BLaER1 treated with 17β-estradiol and CSF1 and Interleukin-3, amounts not matched to agents 10 nM and 100 nM (cell line): ENCODE data around the gene DICER1.
A peak's percentile ranks its signal among the peaks of the same experiment; 100 is the strongest.

Experiments
- H3K27ac ChIP-seq, 11 experiments: shearing (Covaris generic); formaldehyde crosslinking; 2 replicates each; pipeline ENCODE4 v1.8.1; 2022
- H3K27me3 ChIP-seq, 11 experiments: shearing (Covaris generic); formaldehyde crosslinking; 2 replicates each; pipeline ENCODE4 v1.8.1; 2022
- H3K36me3 ChIP-seq, 11 experiments: shearing (Covaris generic); formaldehyde crosslinking; 2 replicates each; pipeline ENCODE4 v1.8.1; 2022
- H3K4me1 ChIP-seq, 10 experiments: shearing (Covaris generic); formaldehyde crosslinking; 2 replicates each; pipeline ENCODE4 v1.8.1; 2022
- H3K4me2 ChIP-seq, 11 experiments: shearing (Covaris generic); formaldehyde crosslinking; 2 replicates each; pipeline ENCODE4 v1.8.1; 2022
- H3K4me3 ChIP-seq, 10 experiments: shearing (Covaris generic); formaldehyde crosslinking; 2 replicates each; pipeline ENCODE4 v1.8.1; 2022
- H3K9ac ChIP-seq, 11 experiments: shearing (Covaris generic); formaldehyde crosslinking; 2 replicates each; pipeline ENCODE4 v1.8.1; 2022
- H3K9me3 ChIP-seq, 11 experiments: shearing (Covaris generic); formaldehyde crosslinking; replicated peaks in 1 of 11; 2 replicates each; pipeline ENCODE4 v1.8.1; 2022
- H4K20me1 ChIP-seq, 11 experiments: shearing (Covaris generic); formaldehyde crosslinking; 2 replicates each; pipeline ENCODE4 v1.8.1; 2022
- Cebpa-rat ChIP-seq, 11 experiments: shearing (Covaris generic); IDR thresholded peaks; 2 replicates each; pipeline ENCODE4 v1.8.1; 2022

DICER1 gene

GRCh38 chr14:95150910-95151309 lies 6.4 kb downstream of the DICER1 start:
- peak overlapping the region; percentile 54 to 97 (median 82) for H3K4me2 ChIP-seq
- H3K9me3 ChIP-seq = peaks cover 6 to 23% (median 13%) of the 10 kb centered on the region in 11 experiments
- peak overlapping the region in 1 of 11 experiments; percentile 14; a peak in 3 of 22 replicates for H3K9ac ChIP-seq
- peaks cover 7 to 29% (median 14%) of the 10 kb centered on the region in 11 experiments; a peak in 18 of 22 replicates for H3K36me3 ChIP-seq
- peaks cover 77 to 100% (median 95%) of the 10 kb centered on the region in 10 experiments for H3K4me1 ChIP-seq
- TF ChIP-seq Cebpa-rat (IDR thresholded peaks at IDR 0.05) = no peak
- no peaks in the 10 kb centered on the region for H3K27me3 ChIP-seq
- H3K4me3 ChIP-seq = no peak overlapping the region
- H4K20me1 ChIP-seq = peaks cover 0 to 76% (median 55%) of the 10 kb centered on the region in 11 experiments; a peak in 13 of 22 replicates
- peak overlapping the region in 7 of 11 experiments; percentile 1 to 54 (median 24); a peak in 12 of 22 replicates for H3K27ac ChIP-seq

- no peak for TF ChIP-seq Cebpa-rat (IDR thresholded peaks at IDR 0.05)
- Histone ChIP-seq H3K27ac (peak overlapping the region in 3 of 11 experiments; percentile 1 to 28 (median 8); a peak in 2 of 22 replicates), H3K4me1 (peaks cover 68 to 95% (median 86%) of the 10 kb centered on the region in 10 experiments), H3K9ac (peak overlapping the region in 3 of 11 experiments; percentile 4 to 32 (median 20); a peak in 2 of 22 replicates), H3K36me3 (peaks cover 9 to 37% (median 21%) of the 10 kb centered on the region in 11 experiments; a peak in 18 of 22 replicates), H3K4me2 (peak overlapping the region; percentile 79 to 97 (median 87); a peak in 21 of 22 replicates), H4K20me1 (peaks cover 0 to 62% (median 45%) of the 10 kb centered on the region in 11 experiments; a peak in 13 of 22 replicates), H3K27me3 (no peaks in the 10 kb centered on the region), H3K9me3 (peaks cover 17 to 35% (median 24%) of the 10 kb centered on the region in 11 experiments), H3K4me3 (no peak overlapping the region)
Measured at GRCh38 chr14:95149441-95149840, 7.9 kb downstream of the DICER1 start.

GRCh38 chr14:95147597-95147996 lies 9.7 kb downstream of the DICER1 start:
- Histone ChIP-seq H3K4me2 (peak overlapping the region; percentile 68 to 96 (median 81)), H3K9me3 (peaks cover 17 to 35% (median 24%) of the 10 kb centered on the region in 11 experiments), H3K4me1 (peaks cover 73 to 93% (median 90%) of the 10 kb centered on the region in 10 experiments), H3K9ac (peak overlapping the region in 4 of 11 experiments; percentile 1 to 50 (median 22); a peak in 4 of 22 replicates), H4K20me1 (peaks cover 0 to 54% (median 36%) of the 10 kb centered on the region in 11 experiments; a peak in 13 of 22 replicates), H3K36me3 (peaks cover 9 to 37% (median 17%) of the 10 kb centered on the region in 11 experiments; a peak in 18 of 22 replicates), H3K27me3 (no peaks in the 10 kb centered on the region), H3K27ac (peak overlapping the region; percentile 25 to 71 (median 53); a peak in 17 of 22 replicates), H3K4me3 (peak overlapping the region in 8 of 10 experiments; percentile 6 to 43 (median 26); a peak in 5 of 20 replicates)
- TF ChIP-seq Cebpa-rat (IDR thresholded peaks at IDR 0.05) = no peak

GRCh38 chr14:95146079-95146771 lies 11.1 kb downstream of the DICER1 start:
- peaks cover 72 to 93% (median 90%) of the 10 kb centered on the region in 10 experiments for H3K4me1 ChIP-seq
- H3K9ac ChIP-seq = peak overlapping the region in 2 of 11 experiments; percentile 31 to 57; a peak in 4 of 22 replicates
- H3K36me3 ChIP-seq = peaks cover 9 to 37% (median 17%) of the 10 kb centered on the region in 11 experiments; a peak in 18 of 22 replicates
- H3K9me3 ChIP-seq = peaks cover 17 to 35% (median 24%) of the 10 kb centered on the region in 11 experiments
- peak overlapping the region; percentile 60 to 96 (median 81) for H3K4me2 ChIP-seq
- H3K27me3 ChIP-seq = no peaks in the 10 kb centered on the region
- H3K4me3 ChIP-seq = peak overlapping the region in 9 of 10 experiments; percentile 6 to 41 (median 11); a peak in 9 of 20 replicates
- H3K27ac ChIP-seq = peak overlapping the region in 10 of 11 experiments; percentile 7 to 71 (median 46); a peak in 17 of 22 replicates
- no peak for TF ChIP-seq Cebpa-rat (IDR thresholded peaks at IDR 0.05)
- peaks cover 0 to 42% (median 22%) of the 10 kb centered on the region in 11 experiments; a peak in 12 of 22 replicates for H4K20me1 ChIP-seq

GRCh38 chr14:95144849-95145248 lies 12.5 kb downstream of the DICER1 start:
- H3K4me3 ChIP-seq = peak overlapping the region in 1 of 10 experiments; percentile 40; a peak in 1 of 20 replicates
- peak overlapping the region in 5 of 11 experiments; percentile 57 to 71 (median 65); a peak in 5 of 22 replicates for H3K9ac ChIP-seq
- H3K9me3 ChIP-seq = peaks cover 17 to 35% (median 24%) of the 10 kb centered on the region in 11 experiments
- H3K27me3 ChIP-seq = no peaks in the 10 kb centered on the region
- peaks cover 0 to 28% (median 11%) of the 10 kb centered on the region in 11 experiments; a peak in 11 of 22 replicates for H4K20me1 ChIP-seq
- TF ChIP-seq Cebpa-rat (IDR thresholded peaks at IDR 0.05) = no peak
- H3K4me1 ChIP-seq = peaks cover 72 to 93% (median 90%) of the 10 kb centered on the region in 10 experiments
- H3K36me3 ChIP-seq = peaks cover 9 to 31% (median 18%) of the 10 kb centered on the region in 11 experiments; a peak in 18 of 22 replicates
- peak overlapping the region in 10 of 11 experiments; percentile 36 to 92 (median 80); a peak in 19 of 22 replicates for H3K27ac ChIP-seq
- H3K4me2 ChIP-seq = peak overlapping the region in 10 of 11 experiments; percentile 66 to 95 (median 80); a peak in 15 of 22 replicates

GRCh38 chr14:95143808-95144620 lies 13.3 kb downstream of the DICER1 start:
- Histone ChIP-seq H3K4me2 (peak overlapping the region; percentile 60 to 95 (median 80)), H3K4me1 (peaks cover 74 to 93% (median 90%) of the 10 kb centered on the region in 10 experiments), H3K4me3 (peak overlapping the region in 6 of 10 experiments; percentile 12 to 42 (median 30); a peak in 10 of 20 replicates)

GRCh38 chr14:95142208-95142607 lies 15.1 kb downstream of the DICER1 start:
- H3K27me3 ChIP-seq = no peaks in the 10 kb centered on the region
- peaks cover 20 to 35% (median 26%) of the 10 kb centered on the region in 11 experiments for H3K9me3 ChIP-seq
- peaks cover 12 to 38% (median 26%) of the 10 kb centered on the region in 11 experiments; a peak in 19 of 22 replicates for H3K36me3 ChIP-seq
- H3K9ac ChIP-seq = peak overlapping the region in 2 of 11 experiments; percentile 3 to 75; a peak in 3 of 22 replicates
- H3K4me3 ChIP-seq = no peak overlapping the region
- H3K27ac ChIP-seq = peak overlapping the region; percentile 75 to 92 (median 81); a peak in 21 of 22 replicates
- H3K4me2 ChIP-seq = peak overlapping the region; percentile 37 to 95 (median 81); a peak in 20 of 22 replicates
- peaks cover 59 to 83% (median 74%) of the 10 kb centered on the region in 10 experiments for H3K4me1 ChIP-seq
- peaks cover 0 to 11% (median 2%) of the 10 kb centered on the region in 11 experiments; a peak in 4 of 22 replicates for H4K20me1 ChIP-seq
- no peak for TF ChIP-seq Cebpa-rat (IDR thresholded peaks at IDR 0.05)

More at GRCh38 chr14:95143808-95144620, 13.3 kb downstream of the DICER1 start:
- no peaks in the 10 kb centered on the region for H3K27me3 ChIP-seq
- H3K9me3 ChIP-seq = peaks cover 17 to 35% (median 24%) of the 10 kb centered on the region in 11 experiments
- H3K9ac ChIP-seq = peak overlapping the region; percentile 34 to 71 (median 57); a peak in 17 of 22 replicates
- peaks cover 11 to 38% (median 21%) of the 10 kb centered on the region in 11 experiments; a peak in 18 of 22 replicates for H3K36me3 ChIP-seq
- peak overlapping the region; percentile 36 to 92 (median 79); a peak in 21 of 22 replicates for H3K27ac ChIP-seq
- peaks cover 0 to 24% (median 9%) of the 10 kb centered on the region in 11 experiments; a peak in 10 of 22 replicates for H4K20me1 ChIP-seq
- TF ChIP-seq Cebpa-rat (IDR thresholded peaks at IDR 0.05) = no peak
